HG02571 (cell line): Measurements from ENCODE around the gene AMHR2.

Experiments
- ATAC-seq: cut with Tn5 transposase; IDR thresholded peaks from one replicate; pipeline ENCODE4 v1.9.1; 2021; ENCODE audit warnings: mild to moderate bottlenecking, moderate library complexity; ENCODE audit not compliant: unreplicated experiment

Gene AMHR2

GRCh38 chr12:53451661-53452158, 28.1 kb downstream of the AMHR2 start, which contains the start of gene PCBP2:
Gene PCBP2, plus strand, starts transcription at chr12:53452102. Its CDS starts 2,699 bp downstream, at chr12:53454801.
- peak; percentile 94 for ATAC-seq

- ATAC-seq, result peak; percentile 41
Observed at GRCh38 chr12:53452159-53453077, 28.8 kb downstream of the AMHR2 start.

- ATAC-seq, result no peak
Observed at GRCh38 chr12:53453953-53454640, 30.4 kb downstream of the AMHR2 start.

GRCh38 chr12:53454707-53455106, 31.1 kb downstream of the AMHR2 start:
- no peak for ATAC-seq

- ATAC-seq, result no peak
Observed at GRCh38 chr12:53456654-53457366, 33.2 kb downstream of the AMHR2 start.

- no peak for ATAC-seq
Observed at GRCh38 chr12:53459097-53459496, 35.4 kb downstream of the AMHR2 start.

- ATAC-seq, result no peak
Observed at GRCh38 chr12:53461059-53461458, 37.4 kb downstream of the AMHR2 start.

- no peak for ATAC-seq
Observed at GRCh38 chr12:53461591-53461990, 37.9 kb downstream of the AMHR2 start.

- no peak for ATAC-seq
Observed at GRCh38 chr12:53462935-53463334, 39.3 kb downstream of the AMHR2 start.

GRCh38 chr12:53463802-53464560, 40.3 kb downstream of the AMHR2 start:
- no peak for ATAC-seq

GRCh38 chr12:53464685-53465418, 41.2 kb downstream of the AMHR2 start:
- no peak for ATAC-seq

- no peak for ATAC-seq
Observed at GRCh38 chr12:53465679-53466078, 42.0 kb downstream of the AMHR2 start.

GRCh38 chr12:53466640-53467039, 43.0 kb downstream of the AMHR2 start:
- no peak for ATAC-seq

GRCh38 chr12:53467082-53467481, 43.4 kb downstream of the AMHR2 start:
- ATAC-seq, result no peak

GRCh38 chr12:53467880-53468279, 44.2 kb downstream of the AMHR2 start:
- ATAC-seq, result no peak

- ATAC-seq, result no peak
Observed at GRCh38 chr12:53468282-53468681, 44.6 kb downstream of the AMHR2 start.

- no peak for ATAC-seq
Observed at GRCh38 chr12:53472056-53472582, 48.5 kb downstream of the AMHR2 start.

- no peak for ATAC-seq
Observed at GRCh38 chr12:53474077-53474476, 50.4 kb downstream of the AMHR2 start.

GRCh38 chr12:53474819-53475218, 51.2 kb downstream of the AMHR2 start:
- ATAC-seq, result no peak
